ENCODE measurements around the gene HIBADH. TPM values are rescaled to one million over a fixed set of nuclear protein-coding genes. Genes with fewer than 3 reads are reported as not detected.

The HIBADH gene
- total RNA-seq, 2 donors from 2014 or later = 21.7 to 30.7 TPM

DNA sequence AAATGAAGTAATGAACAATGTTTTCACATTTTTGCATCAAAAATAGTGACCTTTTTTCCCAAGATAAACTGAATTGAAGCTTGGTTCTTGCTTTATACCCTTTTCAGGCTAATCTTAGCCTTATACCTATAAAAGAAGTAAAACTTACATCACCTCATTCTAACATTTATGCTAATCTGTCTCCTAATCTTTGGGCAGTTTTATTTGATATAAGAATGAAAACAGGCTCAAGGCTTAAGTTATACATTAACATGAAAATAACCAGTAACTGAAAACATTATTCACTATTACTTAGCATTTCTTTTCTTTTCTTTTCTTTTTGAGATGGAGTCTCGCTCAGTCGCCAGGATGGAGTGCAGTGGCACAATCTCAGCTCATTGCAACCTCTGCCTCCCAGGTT lies 113.1 kb downstream of the HIBADH start:
- DNase-seq (ENCODE audit: low spot score) = no peak
- Histone ChIP-seq H3K4me1 (ENCODE audit: control insufficient read depth in 1 of 2, low read depth in 2 of 2) (no peaks in the 10 kb centered on the region), H3K4me3 (no peak overlapping the region), H3K36me3 (no peaks in the 10 kb centered on the region), H3K9me3 (no peaks in the 10 kb centered on the region), H3K27me3 (replicated peaks; ENCODE audit: insufficient read depth) (no peaks in the 10 kb centered on the region), H3K27ac (no peak overlapping the region)
- TF ChIP-seq, protein P1, sequence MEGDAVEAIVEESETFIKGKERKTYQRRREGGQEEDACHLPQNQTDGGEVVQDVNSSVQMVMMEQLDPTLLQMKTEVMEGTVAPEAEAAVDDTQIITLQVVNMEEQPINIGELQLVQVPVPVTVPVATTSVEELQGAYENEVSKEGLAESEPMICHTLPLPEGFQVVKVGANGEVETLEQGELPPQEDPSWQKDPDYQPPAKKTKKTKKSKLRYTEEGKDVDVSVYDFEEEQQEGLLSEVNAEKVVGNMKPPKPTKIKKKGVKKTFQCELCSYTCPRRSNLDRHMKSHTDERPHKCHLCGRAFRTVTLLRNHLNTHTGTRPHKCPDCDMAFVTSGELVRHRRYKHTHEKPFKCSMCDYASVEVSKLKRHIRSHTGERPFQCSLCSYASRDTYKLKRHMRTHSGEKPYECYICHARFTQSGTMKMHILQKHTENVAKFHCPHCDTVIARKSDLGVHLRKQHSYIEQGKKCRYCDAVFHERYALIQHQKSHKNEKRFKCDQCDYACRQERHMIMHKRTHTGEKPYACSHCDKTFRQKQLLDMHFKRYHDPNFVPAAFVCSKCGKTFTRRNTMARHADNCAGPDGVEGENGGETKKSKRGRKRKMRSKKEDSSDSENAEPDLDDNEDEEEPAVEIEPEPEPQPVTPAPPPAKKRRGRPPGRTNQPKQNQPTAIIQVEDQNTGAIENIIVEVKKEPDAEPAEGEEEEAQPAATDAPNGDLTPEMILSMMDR (IDR thresholded peaks at IDR 0.05) = no peak
- ATAC-seq (ENCODE audit: insufficient number of reproducible peaks, low FRiP score, low read depth) = no peak

DNA sequence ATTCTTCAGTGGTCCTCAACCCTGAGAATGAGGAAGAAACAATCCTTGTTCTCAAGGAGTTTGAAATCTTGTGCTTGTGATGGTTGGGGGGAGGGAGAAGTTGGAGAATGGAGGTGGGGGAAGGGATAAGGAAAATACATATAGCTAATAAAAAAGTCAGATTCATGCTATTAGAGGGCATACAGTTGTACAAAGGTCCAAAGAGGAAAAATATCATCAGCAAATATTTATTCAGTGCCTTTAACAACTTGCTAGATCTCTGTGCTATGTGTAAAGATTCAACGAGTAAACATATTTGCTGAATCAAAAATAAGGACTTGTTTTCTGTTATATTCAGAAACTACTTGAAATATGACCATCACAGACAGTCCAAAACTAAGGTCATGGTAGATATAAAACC lies 114.4 kb downstream of the HIBADH start:
- no peak overlapping the region for H3K4me3 ChIP-seq
- no peak for ATAC-seq (ENCODE audit: insufficient number of reproducible peaks, low FRiP score, low read depth)
- DNase-seq (ENCODE audit: low spot score) = no peak
- no peaks in the 10 kb centered on the region for H3K27me3 ChIP-seq (replicated peaks; ENCODE audit: insufficient read depth)
- H3K4me1 ChIP-seq (ENCODE audit: control insufficient read depth in 1 of 2, low read depth in 2 of 2) = no peaks in the 10 kb centered on the region
- no peaks in the 10 kb centered on the region for H3K9me3 ChIP-seq
- no peak overlapping the region for H3K27ac ChIP-seq
- H3K36me3 ChIP-seq = no peaks in the 10 kb centered on the region
- TF ChIP-seq, protein P1 (IDR thresholded peaks at IDR 0.05) = no peak

DNA sequence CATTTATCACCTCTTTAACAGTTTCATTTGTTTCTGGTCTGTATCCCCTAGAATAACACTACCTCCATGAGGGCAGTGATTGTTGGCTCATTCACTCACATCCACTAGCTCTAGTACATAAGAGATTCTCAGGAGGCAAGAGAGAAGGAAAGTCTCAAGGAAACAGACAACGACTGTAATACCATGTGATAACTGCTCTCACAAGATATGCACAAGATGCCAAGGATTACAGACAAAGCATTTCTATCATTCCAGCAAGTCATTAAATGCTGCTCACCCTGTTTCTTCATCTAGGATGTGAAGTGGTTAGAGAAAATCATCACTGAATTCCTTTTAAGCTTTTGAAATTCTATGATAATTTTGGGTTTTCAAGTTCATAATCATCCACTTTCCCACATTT lies 115.3 kb downstream of the HIBADH start:
- no peak overlapping the region for H3K27ac ChIP-seq
- H3K4me1 ChIP-seq (ENCODE audit: control insufficient read depth in 1 of 2, low read depth in 2 of 2) = no peaks in the 10 kb centered on the region
- no peaks in the 10 kb centered on the region for H3K27me3 ChIP-seq (replicated peaks; ENCODE audit: insufficient read depth)
- TF ChIP-seq, protein P1 (IDR thresholded peaks at IDR 0.05) = no peak
- DNase-seq (ENCODE audit: low spot score) (no peak), ATAC-seq (ENCODE audit: insufficient number of reproducible peaks, low FRiP score, low read depth) (no peak)
- H3K9me3 ChIP-seq = no peaks in the 10 kb centered on the region
- no peak overlapping the region for H3K4me3 ChIP-seq
- H3K36me3 ChIP-seq = peaks cover 3% of the 10 kb centered on the region

DNA sequence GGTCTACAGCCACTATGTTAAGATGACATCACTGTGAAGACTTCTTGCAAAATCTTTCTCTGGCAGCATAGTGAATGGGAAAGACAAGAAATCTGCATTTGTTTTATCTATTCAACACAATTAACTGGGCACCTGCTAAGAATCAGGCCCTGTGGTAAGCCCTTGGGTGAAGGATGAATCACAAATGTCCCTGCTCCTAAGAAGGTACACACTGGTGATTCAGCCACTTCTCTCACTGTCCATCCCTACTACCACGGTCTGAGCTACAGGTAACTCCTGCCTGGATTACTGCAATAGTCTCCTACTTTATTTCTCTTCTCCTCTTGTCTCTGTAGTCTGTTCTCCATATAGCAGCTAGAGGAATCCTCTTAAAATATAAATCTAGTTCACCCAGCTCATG lies 116.1 kb downstream of the HIBADH start:
- no peak for ATAC-seq (ENCODE audit: insufficient number of reproducible peaks, low FRiP score, low read depth)
- Histone ChIP-seq H3K9me3 (no peaks in the 10 kb centered on the region), H3K4me1 (ENCODE audit: control insufficient read depth in 1 of 2, low read depth in 2 of 2) (no peaks in the 10 kb centered on the region), H3K36me3 (peaks cover 5% of the 10 kb centered on the region), H3K4me3 (no peak overlapping the region), H3K27ac (no peak overlapping the region), H3K27me3 (replicated peaks; ENCODE audit: insufficient read depth) (no peaks in the 10 kb centered on the region)
- TF ChIP-seq, protein P1 (IDR thresholded peaks at IDR 0.05) = no peak
- DNase-seq (ENCODE audit: low spot score) = no peak

DNA sequence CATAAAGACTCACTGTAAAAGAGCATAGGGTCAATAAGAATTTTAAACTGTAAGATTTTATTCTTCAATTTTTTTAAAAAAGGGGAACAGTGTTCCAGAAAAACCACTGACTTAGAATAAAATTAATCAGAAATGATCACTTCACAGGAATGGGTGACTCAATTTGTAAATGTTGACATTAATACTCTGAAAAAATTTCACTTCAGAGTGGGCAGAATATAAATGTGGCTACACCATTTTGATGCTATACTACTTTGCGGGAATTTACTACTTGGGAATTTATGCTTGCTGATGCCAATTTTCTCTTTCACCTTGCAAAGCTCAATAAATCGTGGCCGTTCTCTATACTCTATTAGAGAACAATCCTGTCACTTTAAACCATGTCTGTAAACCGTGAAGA lies 126.9 kb downstream of the HIBADH start:
- no peaks in the 10 kb centered on the region for H3K9me3 ChIP-seq
- peaks cover 9% of the 10 kb centered on the region for H3K36me3 ChIP-seq
- no peaks in the 10 kb centered on the region for H3K27me3 ChIP-seq (replicated peaks; ENCODE audit: insufficient read depth)
- H3K4me3 ChIP-seq = no peak overlapping the region
- TF ChIP-seq, protein P1 (IDR thresholded peaks at IDR 0.05) = no peak
- H3K4me1 ChIP-seq (ENCODE audit: control insufficient read depth in 1 of 2, low read depth in 2 of 2) = no peaks in the 10 kb centered on the region
- ATAC-seq (ENCODE audit: insufficient number of reproducible peaks, low FRiP score, low read depth) (no peak), DNase-seq (ENCODE audit: low spot score) (no peak)
- no peak overlapping the region for H3K27ac ChIP-seq

All from thoracic aorta (tissue), 2 donors.